HepG2 (cell line): ENCODE results near the gene BPIFB6. TPM values are rescaled to one million over a fixed set of nuclear protein-coding genes. Genes with fewer than 3 reads are reported as not detected.

ENCODE experiments used
- ATAC-seq: fragments of 200-7000 bp; cut with Tn5 transposase; 3 replicates; pipeline ENCODE4 v1.9.1; 2020; ENCODE audit warnings: mild to moderate bottlenecking, moderate library complexity
- BruUV-seq: library from RNA; stranded (reverse); fragments of 400-500 nt; replicated peaks from 2 replicates; lab custom pipeline; 2021; lab: Mats Ljungman, UMichigan
- CTCF ChIA-PET: fragments of 300-600 bp; formaldehyde crosslinking; extraction: SDS; loops from one replicate; lab custom pipeline; 2021; ENCODE audit warnings: low total read pairs, inconsistent platforms, low intra/inter-chr PET ratio; lab: Yijun Ruan, JAX
- POLR2A ChIA-PET: fragments of 350-600 bp; sonication (Branson Sonifier 250); formaldehyde crosslinking; loops from one replicate; lab custom pipeline; 2020; ENCODE audit warnings: antibody characterized with exemption, inconsistent platforms; lab: Yijun Ruan, JAX
- DNase-seq: peaks from one replicate; pipeline ENCODE4 v3.0.0-alpha.2; 2015; ENCODE audit warnings: low spot score
- FAIRE-seq: peaks from 3 replicates; lab custom pipeline; 2011; peaks lifted over from hg19 to GRCh38; lab: Jason Lieb, UNC
- H2AFZ ChIP-seq: one replicate; pipeline ENCODE4 v1.6.1; 2011; ENCODE audit warnings: low read length, inconsistent platforms
- H3K27ac ChIP-seq: fragments of 300-600 bp; 3 replicates; pipeline ENCODE4 v1.8.0; 2011; ENCODE audit warnings: mixed run types, mild to moderate bottlenecking, mixed read lengths, low read length, inconsistent platforms; ENCODE audit not compliant: insufficient read depth; ENCODE audit errors: extremely low read length
- H3K27me3 ChIP-seq, 2 experiments: fragments of 200-600 bp in 1 of 2; 2 replicates in 1 of 2; 3 replicates in 1 of 2; pipeline versions ENCODE4 v1.6.0 to v1.8.0; 2011; ENCODE audit warnings: low read length in 2 of 2, mild to moderate bottlenecking in 2 of 2, moderate library complexity in 2 of 2, inconsistent platforms in 1 of 2; ENCODE audit not compliant: insufficient read depth in 2 of 2, control insufficient read depth in 1 of 2
- H3K36me3 ChIP-seq, 2 experiments: fragments of 200-600 bp in 1 of 2; replicated peaks in 1 of 2; 2 replicates in 1 of 2; 3 replicates in 1 of 2; pipeline versions ENCODE4 v1.5.1 to v1.8.0; 2011; ENCODE audit warnings: low read length in 2 of 2, inconsistent platforms in 1 of 2; ENCODE audit not compliant: insufficient read depth in 2 of 2, control insufficient read depth in 1 of 2
- H3K4me1 ChIP-seq: 2 replicates; pipeline ENCODE4 v1.5.1; 2012; ENCODE audit warnings: low read length, inconsistent platforms; ENCODE audit not compliant: insufficient read depth
- H3K4me2 ChIP-seq: 2 replicates; pipeline ENCODE4 v1.6.0; 2011; ENCODE audit warnings: low read depth, low read length, inconsistent platforms
- H3K4me3 ChIP-seq, 3 experiments: fragments of 200-600 bp in 1 of 3; sonication (generic), shearing (Covaris generic) in 1 of 3; replicated peaks in 1 of 3; 2 replicates each; pipeline ENCODE4 v1.5.1; 2011 to 2016; ENCODE audit warnings: low read length in 3 of 3, inconsistent platforms in 2 of 3, low read depth in 2 of 3, mild to moderate bottlenecking in 2 of 3, control low read depth in 1 of 3, mixed read lengths in 1 of 3; ENCODE audit not compliant: insufficient read depth in 1 of 3
- H3K79me2 ChIP-seq: one replicate; pipeline ENCODE4 v1.6.1; 2011; ENCODE audit warnings: low read length, inconsistent platforms; ENCODE audit not compliant: insufficient read depth
- H3K9ac ChIP-seq: 2 replicates; pipeline ENCODE4 v1.6.0; 2011; ENCODE audit warnings: mild to moderate bottlenecking, low read depth, low read length, inconsistent platforms; ENCODE audit not compliant: insufficient read depth
- H3K9me3 ChIP-seq: 2 replicates; pipeline ENCODE4 v1.5.1; 2012; ENCODE audit warnings: mild to moderate bottlenecking, low read length
- H4K20me1 ChIP-seq: 2 replicates; pipeline ENCODE4 v1.6.0; 2011; ENCODE audit warnings: inconsistent platforms, mild to moderate bottlenecking, low read length, moderate library complexity; ENCODE audit not compliant: insufficient read depth
- ADNP ChIP-seq: sonication (generic); formaldehyde crosslinking; IDR thresholded peaks from 2 replicates; pipeline ENCODE4 v1.4.0; 2020; ENCODE audit warnings: missing genetic modification reagents
- GRHL1 ChIP-seq: sonication (generic); formaldehyde crosslinking; conservative IDR thresholded peaks from 2 replicates; pipeline ENCODE4 v1.8.0; 2022; ENCODE audit warnings: missing genetic modification reagents
- MEF2D ChIP-seq: sonication (generic); formaldehyde crosslinking; IDR thresholded peaks from 2 replicates; pipeline ENCODE4 v1.5.1; 2020; ENCODE audit warnings: mild to moderate bottlenecking, missing genetic modification reagents
- NCOA2 ChIP-seq: sonication (generic); formaldehyde crosslinking; IDR thresholded peaks from 2 replicates; pipeline ENCODE4 v1.8.0; 2022; ENCODE audit warnings: inconsistent platforms
- NR2F6 ChIP-seq, 2 experiments: IDR thresholded peaks; 2 replicates each; pipeline ENCODE4 v1.6.1; 2016; ENCODE audit warnings: antibody characterized with exemption in 1 of 2, mild to moderate bottlenecking in 1 of 2
- PLRG1 ChIP-seq: fragments of 450-650 bp; conservative IDR thresholded peaks from 2 replicates; pipeline ENCODE4 v1.6.1; 2016
- SALL1 ChIP-seq: sonication (generic); formaldehyde crosslinking; IDR thresholded peaks from 2 replicates; pipeline ENCODE4 v1.8.0; 2022; ENCODE audit warnings: mild to moderate bottlenecking, missing genetic modification reagents
- SP4 ChIP-seq: sonication (generic); formaldehyde crosslinking; IDR thresholded peaks from 2 replicates; pipeline ENCODE4 v1.8.1; 2023; ENCODE audit warnings: mild to moderate bottlenecking, missing genetic modification reagents
- SUZ12 ChIP-seq: fragments of 150-350 bp; IDR thresholded peaks from 2 replicates; pipeline ENCODE4 v1.6.1; 2014; ENCODE audit warnings: low read depth, low read length
- XBP1 ChIP-seq: sonication (generic); formaldehyde crosslinking; IDR thresholded peaks from 2 replicates; pipeline ENCODE4 v1.5.0; 2020; ENCODE audit warnings: missing genetic modification reagents
- ZBTB39 ChIP-seq: sonication (generic); formaldehyde crosslinking; IDR thresholded peaks from 2 replicates; pipeline ENCODE4 v1.5.0; 2020; ENCODE audit warnings: missing genetic modification reagents
- ZFP36L1 ChIP-seq: sonication (generic); formaldehyde crosslinking; IDR thresholded peaks from 2 replicates; pipeline ENCODE4 v1.8.0; 2022; ENCODE audit warnings: mild to moderate bottlenecking, missing genetic modification reagents, moderate library complexity
- ZNF143 ChIP-seq: sonication (generic); formaldehyde crosslinking; IDR thresholded peaks from 2 replicates; pipeline ENCODE4 v1.4.0; 2020; ENCODE audit warnings: missing genetic modification reagents
- ZNF629 ChIP-seq: sonication (generic); formaldehyde crosslinking; conservative IDR thresholded peaks from 2 replicates; pipeline ENCODE4 v1.5.0; 2020; ENCODE audit warnings: missing genetic modification reagents
- ZNF891 ChIP-seq: sonication (generic); formaldehyde crosslinking; IDR thresholded peaks from 2 replicates; pipeline ENCODE4 v1.5.0; 2020; ENCODE audit warnings: mild to moderate bottlenecking, missing genetic modification reagents
- WGBS: methylation state at CpG from one replicate; pipeline ENCODE4 v1.1.6; 2017; ENCODE audit warnings: low lambda C conversion rate; 5-methylcytosine and 5-hydroxymethylcytosine counted together
- in situ Hi-C: cut with HindIII; loops from 2 replicates; pipeline ENCODE4 v1.10.0; 2017; ENCODE audit warnings: low pct_unique_long_range_greater_than_20kb; ENCODE audit not compliant: extremely low pct_ligation_motif_present
- intact Hi-C: fragments of 100-400 bp; cut with micrococcal nuclease; formaldehyde crosslinking; loops from one replicate; pipeline ENCODE4 v1.10.0; 2022; ENCODE audit not compliant: unreplicated experiment
- polyA plus RNA-seq, 8 experiments: library from polyadenylated mRNA; depleted of rRNA in 3 of 8; stranded (reverse) in 7 of 8; unstranded in 1 of 8; fragments of >200 nt; fragmentation: Illumina TruSeq in 4 of 8; extraction: Trizol in 4 of 8; gene quantifications; 2 replicates each; pipeline versions ENCODE4 v1.2.1 to v1.2.3, GENCODE V29; 2011 to 2016; ENCODE audit warnings: low read depth in 4 of 8, missing spikeins in 1 of 8, mixed read lengths in 1 of 8; ENCODE audit not compliant: insufficient read depth in 1 of 8
- total RNA-seq, 5 experiments: library from RNA; depleted of rRNA; stranded (reverse); fragments of >200 nt; fragmentation: Illumina TruSeq; extraction: Trizol; gene quantifications; 2 replicates each; pipeline ENCODE4 v1.2.3, GENCODE V29; 2016; ENCODE audit warnings: low read depth in 1 of 5
- TF ChIP-seq, protein P1 (sequence below): sonication (generic); formaldehyde crosslinking; IDR thresholded peaks from 2 replicates; pipeline ENCODE4 v1.4.0; 2020; ENCODE audit warnings: mild to moderate bottlenecking, missing genetic modification reagents

Gene BPIFB6
- total and polyA plus RNA-seq, 2 of the 13 experiments (the other 11 are each of a cell fraction or from before 2014, with no cell fraction given) = 0.13 to 1.7 TPM

- TF ChIP-seq ZNF629 = no peak
- no peak for TF ChIP-seq ZNF891
- no peak for TF ChIP-seq NR2F6 (IDR thresholded peaks at IDR 0.05)
- no peak for TF ChIP-seq NR2F6 (CRISPR knock-in tag; IDR thresholded peaks at IDR 0.05)
- no peak for TF ChIP-seq ZBTB39 (CRISPR knock-in tag)
Measured at GRCh38 chr20:33019465-33020277, 11.8 kb upstream of the BPIFB6 start (continued).

- Histone ChIP-seq H3K79me2 (no peaks in the 10 kb centered on the region), H3K27ac (no peak overlapping the region), H3K36me3 (peaks cover 41 to 75% of the 10 kb centered on the region in 2 experiments), H3K9ac (no peak overlapping the region), H3K4me2 (no peak overlapping the region), H3K4me1 (no peaks in the 10 kb centered on the region), H3K4me3 (no peak overlapping the region), H3K9me3 (no peaks in the 10 kb centered on the region), H2AFZ (no peak overlapping the region), H3K27me3 (no peaks in the 10 kb centered on the region), H4K20me1 (peaks cover 41% of the 10 kb centered on the region; the same call in 1 of the 2 replicates)
- intact Hi-C loops = no loop called here
- ATAC-seq = no peak
- ChIA-PET POLR2A (interaction anchor here (1.5 kb wide), 1 partner anchor 12 kb away, joined by 3 read pairs; no protein-coding TSS in a partner anchor), CTCF (no interaction called here)
- no TSS peak for BruUV-seq
- WGBS = 96% methylated on average over 15 of the region's 18 CpGs
- no peak for FAIRE-seq
- in situ Hi-C loops = no loop called here
- DNase-seq = no peak
- TF ChIP-seq ZFP36L1 (no peak), XBP1 (no peak), PLRG1 (no peak), ZNF143 (CRISPR knock-in tag) (no peak), SALL1 (CRISPR knock-in tag) (no peak), SUZ12 (no peak), GRHL1 (CRISPR knock-in tag) (no peak), NCOA2 (CRISPR knock-in tag) (no peak), MEF2D (0 out of 2 replicates have a peak, but pooled peaks have one; percentile 1), SP4 (CRISPR knock-in tag) (peak; percentile 57; the same call in 1 of the 2 replicates), ADNP (CRISPR knock-in tag) (no peak)
- TF ChIP-seq, protein P1, sequence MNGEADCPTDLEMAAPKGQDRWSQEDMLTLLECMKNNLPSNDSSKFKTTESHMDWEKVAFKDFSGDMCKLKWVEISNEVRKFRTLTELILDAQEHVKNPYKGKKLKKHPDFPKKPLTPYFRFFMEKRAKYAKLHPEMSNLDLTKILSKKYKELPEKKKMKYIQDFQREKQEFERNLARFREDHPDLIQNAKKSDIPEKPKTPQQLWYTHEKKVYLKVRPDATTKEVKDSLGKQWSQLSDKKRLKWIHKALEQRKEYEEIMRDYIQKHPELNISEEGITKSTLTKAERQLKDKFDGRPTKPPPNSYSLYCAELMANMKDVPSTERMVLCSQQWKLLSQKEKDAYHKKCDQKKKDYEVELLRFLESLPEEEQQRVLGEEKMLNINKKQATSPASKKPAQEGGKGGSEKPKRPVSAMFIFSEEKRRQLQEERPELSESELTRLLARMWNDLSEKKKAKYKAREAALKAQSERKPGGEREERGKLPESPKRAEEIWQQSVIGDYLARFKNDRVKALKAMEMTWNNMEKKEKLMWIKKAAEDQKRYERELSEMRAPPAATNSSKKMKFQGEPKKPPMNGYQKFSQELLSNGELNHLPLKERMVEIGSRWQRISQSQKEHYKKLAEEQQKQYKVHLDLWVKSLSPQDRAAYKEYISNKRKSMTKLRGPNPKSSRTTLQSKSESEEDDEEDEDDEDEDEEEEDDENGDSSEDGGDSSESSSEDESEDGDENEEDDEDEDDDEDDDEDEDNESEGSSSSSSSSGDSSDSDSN (CRISPR knock-in tag) = peak; percentile 12; the same call in 1 of the 2 replicates
Measured at GRCh38 chr20:33020278-33021161, 10.9 kb upstream of the BPIFB6 start.
